Measurements from ENCODE around the gene ZNF385B. TPM values are rescaled to one million over a fixed set of nuclear protein-coding genes. Genes with fewer than 3 reads are reported as not detected.
A peak's percentile ranks its signal among the peaks of the same experiment; 100 is the strongest.

The ZNF385B gene
- total RNA-seq, 1 donor, result 1.1 TPM

GRCh38 chr2:179825494-179825893 is 35.9 kb downstream of the ZNF385B start:
- Histone ChIP-seq H3K27me3 (ENCODE audit: insufficient read depth, low read length) (no peaks in the 10 kb centered on the region), H3K79me2 (ENCODE audit: insufficient read depth, low read length) (no peaks in the 10 kb centered on the region), H3K4me3 (ENCODE audit: insufficient read depth, low read length) (no peak overlapping the region), H3K4me1 (ENCODE audit: insufficient read depth, low read length) (no peaks in the 10 kb centered on the region), H2AFZ (ENCODE audit: low read length) (no peak overlapping the region), H3K36me3 (ENCODE audit: insufficient read depth, low read length) (no peaks in the 10 kb centered on the region), H3K4me2 (ENCODE audit: insufficient read depth, low read length) (no peak overlapping the region), H4K20me1 (ENCODE audit: insufficient read depth, low read length) (no peaks in the 10 kb centered on the region), H3K27ac (ENCODE audit: low read depth, low read length) (no peak overlapping the region), H3K9me3 (ENCODE audit: low read depth, low read length) (no peaks in the 10 kb centered on the region)
- no peak for TF ChIP-seq CTCF (IDR thresholded peaks at IDR 0.05; ENCODE audit: extremely low read depth, low read depth, low read length)
- no peak for DNase-seq (ENCODE audit: insufficient read length, low spot score, missing footprints)

- no peaks in the 10 kb centered on the region for H3K4me1 ChIP-seq (ENCODE audit: insufficient read depth, low read length)
- H3K4me2 ChIP-seq (ENCODE audit: insufficient read depth, low read length), result no peak overlapping the region
- no peak overlapping the region for H3K4me3 ChIP-seq (ENCODE audit: insufficient read depth, low read length)
- no peak overlapping the region for H3K27ac ChIP-seq (ENCODE audit: low read depth, low read length)
- no peak overlapping the region for H2AFZ ChIP-seq (ENCODE audit: low read length)
- no peaks in the 10 kb centered on the region for H4K20me1 ChIP-seq (ENCODE audit: insufficient read depth, low read length)
- no peak for TF ChIP-seq CTCF (IDR thresholded peaks at IDR 0.05; ENCODE audit: extremely low read depth, low read depth, low read length)
- H3K9me3 ChIP-seq (ENCODE audit: low read depth, low read length), result no peaks in the 10 kb centered on the region
- no peaks in the 10 kb centered on the region for H3K27me3 ChIP-seq (ENCODE audit: insufficient read depth, low read length)
- DNase-seq (ENCODE audit: insufficient read length, low spot score, missing footprints), result no peak
- no peaks in the 10 kb centered on the region for H3K36me3 ChIP-seq (ENCODE audit: insufficient read depth, low read length)
- no peaks in the 10 kb centered on the region for H3K79me2 ChIP-seq (ENCODE audit: insufficient read depth, low read length)
These were observed 36.5 kb downstream of the ZNF385B start for GRCh38 chr2:179824961-179825360.

GRCh38 chr2:179822540-179822939 is 38.9 kb downstream of the ZNF385B start:
- no peak overlapping the region for H3K27ac ChIP-seq (ENCODE audit: low read depth, low read length)
- no peaks in the 10 kb centered on the region for H3K9me3 ChIP-seq (ENCODE audit: low read depth, low read length)
- no peak for DNase-seq (ENCODE audit: insufficient read length, low spot score, missing footprints)
- no peaks in the 10 kb centered on the region for H3K4me1 ChIP-seq (ENCODE audit: insufficient read depth, low read length)
- H3K27me3 ChIP-seq (ENCODE audit: insufficient read depth, low read length), result no peaks in the 10 kb centered on the region
- no peak overlapping the region for H2AFZ ChIP-seq (ENCODE audit: low read length)
- H3K4me3 ChIP-seq (ENCODE audit: insufficient read depth, low read length), result no peak overlapping the region
- H3K79me2 ChIP-seq (ENCODE audit: insufficient read depth, low read length), result no peaks in the 10 kb centered on the region
- no peaks in the 10 kb centered on the region for H4K20me1 ChIP-seq (ENCODE audit: insufficient read depth, low read length)
- no peak for TF ChIP-seq CTCF (IDR thresholded peaks at IDR 0.05; ENCODE audit: extremely low read depth, low read depth, low read length)
- H3K4me2 ChIP-seq (ENCODE audit: insufficient read depth, low read length), result no peak overlapping the region
- H3K36me3 ChIP-seq (ENCODE audit: insufficient read depth, low read length), result no peaks in the 10 kb centered on the region

GRCh38 chr2:179818546-179818945 is 42.9 kb downstream of the ZNF385B start:
- Histone ChIP-seq H4K20me1 (ENCODE audit: insufficient read depth, low read length) (no peaks in the 10 kb centered on the region), H3K27me3 (ENCODE audit: insufficient read depth, low read length) (no peaks in the 10 kb centered on the region), H3K4me1 (ENCODE audit: insufficient read depth, low read length) (no peaks in the 10 kb centered on the region), H2AFZ (ENCODE audit: low read length) (peak overlapping the region; percentile 77), H3K36me3 (ENCODE audit: insufficient read depth, low read length) (no peaks in the 10 kb centered on the region), H3K4me3 (ENCODE audit: insufficient read depth, low read length) (no peak overlapping the region), H3K4me2 (ENCODE audit: insufficient read depth, low read length) (peak overlapping the region; percentile 16), H3K9me3 (ENCODE audit: low read depth, low read length) (no peaks in the 10 kb centered on the region), H3K79me2 (ENCODE audit: insufficient read depth, low read length) (no peaks in the 10 kb centered on the region), H3K27ac (ENCODE audit: low read depth, low read length) (no peak overlapping the region)
- TF ChIP-seq CTCF (IDR thresholded peaks at IDR 0.05; ENCODE audit: extremely low read depth, low read depth, low read length), result no peak
- DNase-seq (ENCODE audit: insufficient read length, low spot score, missing footprints), result peak; percentile 83

Data from osteoblast (primary cell).